Osteocyte (in vitro differentiated cells): ENCODE results near the gene CCNB1. TPM values are rescaled to one million over a fixed set of nuclear protein-coding genes. Genes with fewer than 3 reads are reported as not detected.

Experiments
- DNase-seq: peaks from one replicate; pipeline ENCODE4 v3.0.0; 2021; ENCODE audit warnings: mixed read lengths; ENCODE audit not compliant: unreplicated experiment; ENCODE audit errors: extremely low spot score
- H3K27ac Mint-ChIP-seq: one replicate; pipeline ENCODE4 v1.8.0; 2021; ENCODE audit warnings: mild to moderate bottlenecking, mixed read lengths; ENCODE audit not compliant: unreplicated experiment
- H3K27me3 Mint-ChIP-seq: one replicate; pipeline ENCODE4 v1.8.0; 2021; ENCODE audit warnings: mixed read lengths; ENCODE audit not compliant: unreplicated experiment
- H3K36me3 Mint-ChIP-seq: one replicate; pipeline ENCODE4 v1.8.0; 2021; ENCODE audit warnings: mixed read lengths; ENCODE audit not compliant: unreplicated experiment
- H3K4me1 Mint-ChIP-seq: one replicate; pipeline ENCODE4 v1.8.0; 2021; ENCODE audit warnings: mixed read lengths; ENCODE audit not compliant: unreplicated experiment
- H3K4me3 Mint-ChIP-seq: one replicate; pipeline ENCODE4 v1.8.0; 2021; ENCODE audit warnings: mild to moderate bottlenecking, moderate library complexity, mixed read lengths; ENCODE audit not compliant: unreplicated experiment
- H3K9me3 Mint-ChIP-seq: one replicate; pipeline ENCODE4 v1.8.0; 2021; ENCODE audit warnings: mixed read lengths; ENCODE audit not compliant: unreplicated experiment
- CTCF ChIP-seq: fragments of 200-600 bp; sonication (generic); IDR thresholded peaks from 2 replicates; pipeline ENCODE4 v1.5.0; 2021; ENCODE audit warnings: antibody characterized with exemption, mild to moderate bottlenecking, moderate library complexity
- total RNA-seq: library from RNA; stranded (reverse); gene quantifications from 2 replicates; pipeline ENCODE4 v1.2.1, GENCODE V29; 2021

Gene CCNB1
- total RNA-seq, 1 donor from 2014 or later: 39.3 TPM

GRCh38 chr5:69148981-69149675 lies 17.8 kb upstream of the CCNB1 start:
- Mint-ChIP-seq H3K27ac (no peak overlapping the region), H3K27me3 (no peaks in the 10 kb centered on the region), H3K4me1 (no peaks in the 10 kb centered on the region), H3K36me3 (no peaks in the 10 kb centered on the region), H3K9me3 (no peaks in the 10 kb centered on the region), H3K4me3 (no peak overlapping the region)
- peak; percentile 5 for DNase-seq
- TF ChIP-seq CTCF: no peak

- TF ChIP-seq CTCF: no peak
- Mint-ChIP-seq H3K4me1 (no peaks in the 10 kb centered on the region), H3K27ac (no peak overlapping the region), H3K4me3 (no peak overlapping the region), H3K9me3 (no peaks in the 10 kb centered on the region), H3K27me3 (no peaks in the 10 kb centered on the region), H3K36me3 (no peaks in the 10 kb centered on the region)
- peak; percentile 72 for DNase-seq
Observed at GRCh38 chr5:69149676-69150010, 17.3 kb upstream of the CCNB1 start.

GRCh38 chr5:69152731-69153130 lies 14.2 kb upstream of the CCNB1 start:
- H3K27me3 Mint-ChIP-seq: no peaks in the 10 kb centered on the region
- H3K9me3 Mint-ChIP-seq: no peaks in the 10 kb centered on the region
- DNase-seq: peak; percentile 3
- TF ChIP-seq CTCF: no peak
- H3K36me3 Mint-ChIP-seq: no peaks in the 10 kb centered on the region
- H3K27ac Mint-ChIP-seq: no peak overlapping the region
- no peak overlapping the region for H3K4me3 Mint-ChIP-seq
- H3K4me1 Mint-ChIP-seq: no peaks in the 10 kb centered on the region

GRCh38 chr5:69156456-69156855 lies 10.5 kb upstream of the CCNB1 start:
- no peak for DNase-seq
- no peak for TF ChIP-seq CTCF
- Mint-ChIP-seq H3K36me3 (no peaks in the 10 kb centered on the region), H3K9me3 (no peaks in the 10 kb centered on the region), H3K4me1 (no peaks in the 10 kb centered on the region), H3K27me3 (no peaks in the 10 kb centered on the region), H3K27ac (no peak overlapping the region), H3K4me3 (no peak overlapping the region)

- Mint-ChIP-seq H3K4me3 (no peak overlapping the region), H3K4me1 (no peaks in the 10 kb centered on the region), H3K9me3 (no peaks in the 10 kb centered on the region), H3K36me3 (no peaks in the 10 kb centered on the region), H3K27ac (no peak overlapping the region), H3K27me3 (no peaks in the 10 kb centered on the region)
- no peak for DNase-seq
- TF ChIP-seq CTCF: no peak
Observed at GRCh38 chr5:69158039-69158438, 8.9 kb upstream of the CCNB1 start.
